GM12878 (cell line): Measurements from ENCODE around the gene TSLP. TPM values are rescaled to one million over a fixed set of nuclear protein-coding genes. Genes with fewer than 3 reads are reported as not detected.

Experiments
- ATAC-seq: fragments of 200-7000 bp; cut with Tn5 transposase; 3 replicates; pipeline ENCODE4 v1.9.1; 2020; ENCODE audit warnings: mild to moderate bottlenecking, moderate library complexity
- BruUV-seq: library from RNA; stranded (reverse); fragments of 400-500 nt; replicated peaks from 2 replicates; lab custom pipeline; 2021; lab: Mats Ljungman, UMichigan
- CTCF ChIA-PET: fragments of 300-600 bp; sonication (Branson Sonifier 250); formaldehyde crosslinking; extraction: SDS; loops from one replicate; lab custom pipeline; 2021; ENCODE audit warnings: inconsistent platforms; lab: Yijun Ruan, JAX
- POLR2A ChIA-PET: fragments of 350-600 bp; formaldehyde crosslinking; extraction: SDS; loops from one replicate; lab custom pipeline; 2021; ENCODE audit warnings: inconsistent platforms; lab: Charles Lee
- RAD21 ChIA-PET: fragments of 300-600 bp; sonication (Branson Sonifier 250); formaldehyde crosslinking; loops from one replicate; lab custom pipeline; 2023; ENCODE audit warnings: antibody characterized with exemption; ENCODE audit not compliant: unreplicated experiment; lab: Charles Lee
- SMC1A ChIA-PET: fragments of 300-600 bp; sonication (Branson Sonifier 250); formaldehyde crosslinking; loops from one replicate; lab custom pipeline; 2023; ENCODE audit not compliant: unreplicated experiment, uncharacterized antibody; lab: Charles Lee
- DNase-seq: peaks from one replicate; pipeline ENCODE4 v3.0.0-alpha.2; 2011; ENCODE audit warnings: low read depth, low spot score
- FAIRE-seq: peaks from 3 replicates; lab custom pipeline; 2011; peaks lifted over from hg19 to GRCh38; lab: Jason Lieb, UNC
- H2AFZ ChIP-seq: 2 replicates; pipeline ENCODE4 v1.6.0; 2011; ENCODE audit warnings: low read depth, low read length, control low read depth; ENCODE audit not compliant: control insufficient read depth
- H3K27ac ChIP-seq: 2 replicates; pipeline ENCODE4 v1.5.1; 2011; ENCODE audit warnings: control low read depth; ENCODE audit not compliant: control insufficient read depth, insufficient read depth
- H3K27me3 ChIP-seq, 2 experiments: replicated peaks in 1 of 2; 2 replicates each; pipeline versions ENCODE4 v1.6.0 to v1.6.1; 2011; ENCODE audit warnings: low read length in 1 of 2; ENCODE audit not compliant: control insufficient read depth in 2 of 2, insufficient read depth in 2 of 2
- H3K36me3 ChIP-seq, 2 experiments: 2 replicates each; pipeline ENCODE4 v1.5.1; 2011; ENCODE audit warnings: low read length in 1 of 2; ENCODE audit not compliant: control insufficient read depth in 2 of 2, insufficient read depth in 2 of 2
- H3K4me1 ChIP-seq: 2 replicates; pipeline ENCODE4 v1.6.1; 2011; ENCODE audit warnings: mild to moderate bottlenecking, low read length, moderate library complexity, mixed read lengths; ENCODE audit not compliant: control insufficient read depth, insufficient read depth
- H3K4me2 ChIP-seq: 2 replicates; pipeline ENCODE4 v1.6.0; 2011; ENCODE audit warnings: control low read depth; ENCODE audit not compliant: control insufficient read depth, insufficient read depth
- H3K4me3 ChIP-seq: fragments of 200-600 bp; sonication (generic); 2 replicates; pipeline ENCODE4 v1.5.1; 2016
- H3K79me2 ChIP-seq: 2 replicates; pipeline ENCODE4 v1.6.0; 2011; ENCODE audit warnings: low read length; ENCODE audit not compliant: control insufficient read depth, insufficient read depth
- H3K9ac ChIP-seq: 2 replicates; pipeline ENCODE4 v1.8.0; 2011; ENCODE audit warnings: low read length, control low read depth, mixed read lengths; ENCODE audit not compliant: control insufficient read depth, insufficient read depth
- H3K9me3 ChIP-seq: replicated peaks from 3 replicates; pipeline ENCODE4 v1.5.1; 2011; ENCODE audit warnings: mild to moderate bottlenecking, low read length; ENCODE audit not compliant: control insufficient read depth, insufficient read depth
- H4K20me1 ChIP-seq: 2 replicates; pipeline ENCODE4 v1.6.0; 2011; ENCODE audit not compliant: control insufficient read depth, insufficient read depth
- ATF7 ChIP-seq: fragments of 450-650 bp; IDR thresholded peaks from 2 replicates; pipeline ENCODE4 v1.6.1; 2016; ENCODE audit warnings: low read depth, mild to moderate bottlenecking
- BACH1 ChIP-seq: fragments of 450-650 bp; IDR thresholded peaks from 2 replicates; pipeline ENCODE4 v1.6.1; 2017; ENCODE audit warnings: mild to moderate bottlenecking, borderline replicate concordance
- CREB1 ChIP-seq: IDR thresholded peaks from 2 replicates; pipeline ENCODE4 v1.6.1; 2012; ENCODE audit warnings: low read depth, mild to moderate bottlenecking, inconsistent platforms
- GABPA ChIP-seq: IDR thresholded peaks from 2 replicates; pipeline ENCODE4 v1.6.1; 2014; ENCODE audit warnings: antibody characterized with exemption, low read depth, mild to moderate bottlenecking, inconsistent platforms
- HCFC1 ChIP-seq: fragments of 150-350 bp; IDR thresholded peaks from 2 replicates; pipeline ENCODE4 v1.6.1; 2014; ENCODE audit warnings: low read length
- JUND ChIP-seq: IDR thresholded peaks from 2 replicates; pipeline ENCODE4 v1.6.1; 2012; ENCODE audit warnings: low read depth, mild to moderate bottlenecking, low read length, improper control_type of control experiment, moderate library complexity
- NBN ChIP-seq: fragments of 450-650 bp; IDR thresholded peaks from 2 replicates; pipeline ENCODE4 v1.6.1; 2016
- NR2C2 ChIP-seq: IDR thresholded peaks from 2 replicates; pipeline ENCODE4 v1.6.1; 2011; ENCODE audit warnings: borderline replicate concordance, low read depth; ENCODE audit not compliant: control insufficient read depth, insufficient read length
- POU2F2 ChIP-seq: IDR thresholded peaks from 3 replicates; pipeline ENCODE4 v1.6.1; 2011; ENCODE audit warnings: low read depth, mild to moderate bottlenecking, low read length, borderline replicate concordance
- RBBP5 ChIP-seq: fragments of 200-600 bp; sonication (generic); conservative IDR thresholded peaks from 2 replicates; pipeline ENCODE4 v1.6.1; 2016
- RELA ChIP-seq: fragments of 450-650 bp; IDR thresholded peaks from 2 replicates; pipeline ENCODE4 v1.8.0; 2014; ENCODE audit warnings: borderline replicate concordance; ENCODE audit not compliant: partially characterized antibody
- SKIL ChIP-seq: fragments of 450-650 bp; IDR thresholded peaks from 2 replicates; pipeline ENCODE4 v1.6.1; 2017; ENCODE audit warnings: mild to moderate bottlenecking, low read depth, inconsistent platforms; ENCODE audit not compliant: poor library complexity, severe bottlenecking
- SREBF2 ChIP-seq: IDR thresholded peaks from 2 replicates; pipeline ENCODE4 v1.6.1; 2012; ENCODE audit warnings: mild to moderate bottlenecking, low read length
- ZNF274 ChIP-seq: IDR thresholded peaks from one replicate; pipeline ENCODE4 v1.8.0; 2011; ENCODE audit not compliant: insufficient read length, insufficient read depth
- WGBS: methylation state at CpG from one replicate; pipeline ENCODE4 v1.1.6; 2016; ENCODE audit warnings: low lambda C conversion rate; ENCODE audit not compliant: insufficient replicate concordance, insufficient coverage; ENCODE audit errors: missing lambda C conversion rate; 5-methylcytosine and 5-hydroxymethylcytosine counted together
- in situ Hi-C: fragments of 300-500 bp; cut with MboI; formaldehyde crosslinking; loops from 9 replicates; pipeline ENCODE4 v1.14.3; 2018; ENCODE audit warnings: mixed read lengths
- intact Hi-C: fragments of 100-400 bp; cut with micrococcal nuclease; formaldehyde crosslinking; loops from one replicate; pipeline ENCODE4 v1.14.2; 2022; ENCODE audit not compliant: unreplicated experiment
- polyA plus RNA-seq, 11 experiments: library from polyadenylated mRNA; depleted of rRNA in 4 of 11; unstranded in 6 of 11; stranded (reverse) in 5 of 11; fragments of >200 nt; fragmentation: Nextera tagmentation in 4 of 11; fragmentation: Illumina TruSeq in 1 of 11; extraction: Ambion mirVana in 4 of 11; extraction: Trizol in 1 of 11; gene quantifications; 1 replicate in 1 of 11; 2 replicates in 10 of 11; pipeline versions ENCODE4 v1.2.1 to v1.2.3, GENCODE V29; 2011 to 2016; ENCODE audit warnings: inconsistent platforms in 2 of 11, missing spikeins in 2 of 11, low read depth in 1 of 11
- total RNA-seq, 4 experiments: library from RNA; depleted of rRNA in 3 of 4; stranded (reverse); fragments of >200 nt in 3 of 4; fragmentation: Illumina TruSeq in 1 of 4; extraction: Trizol in 1 of 4; gene quantifications; 2 replicates each; pipeline versions ENCODE4 v1.2.1 to v1.2.3, GENCODE V29; 2013 to 2021

TSLP gene
- total and polyA plus RNA-seq, 10 of the 15 experiments (the other 5 are each of a cell fraction or from before 2014, with no cell fraction given) = 0.05 to 0.32 TPM; not detected in 8

GRCh38 chr5:111106320-111106948 is 34.9 kb downstream of the TSLP start:
- ATAC-seq (no peak), FAIRE-seq (no peak), DNase-seq (no peak)
- peaks cover 3 to 25% of the 10 kb centered on the region in 2 experiments for H3K36me3 ChIP-seq
- no peak overlapping the region for H3K9ac ChIP-seq
- H4K20me1 ChIP-seq = no peaks in the 10 kb centered on the region
- no peak overlapping the region for H3K4me3 ChIP-seq
- no peaks in the 10 kb centered on the region for H3K27me3 ChIP-seq
- no peaks in the 10 kb centered on the region for H3K79me2 ChIP-seq
- 76% methylated on average over 2 of the region's 2 CpGs for WGBS
- ChIA-PET RAD21 (interaction anchor here (1.9 kb wide), 1 partner anchor 12 kb away, joined by 5 read pairs; no protein-coding TSS in a partner anchor), POLR2A (no interaction called here), CTCF (interaction anchor here (2.3 kb wide), 1 partner anchor 15 kb away, joined by 5 read pairs; no protein-coding TSS in a partner anchor), SMC1A (interaction anchor here (0.6 to 1.0 kb wide), 2 partner anchors 12 to 321 kb away, joined by 3 read pairs; no protein-coding TSS in a partner anchor)
- H3K9me3 ChIP-seq = no peaks in the 10 kb centered on the region
- in situ Hi-C loops = no loop called here
- no peak overlapping the region for H3K27ac ChIP-seq
- no peak overlapping the region for H3K4me2 ChIP-seq
- no peak overlapping the region for H2AFZ ChIP-seq
- intact Hi-C loops = no loop called here
- TF ChIP-seq RBBP5 = no peak
- TF ChIP-seq POU2F2 = no peak
- TF ChIP-seq, all 136 proteins: peak for 0
- no peaks in the 10 kb centered on the region for H3K4me1 ChIP-seq
- no TSS peak for BruUV-seq

- ATAC-seq (no peak), DNase-seq (no peak), FAIRE-seq (no peak)
- ChIA-PET CTCF (interaction anchor here (1.0 kb wide), 1 partner anchor 11 kb away, joined by 3 read pairs; no protein-coding TSS in a partner anchor), RAD21 (interaction anchor here (1.9 kb wide), 1 partner anchor 11 kb away, joined by 5 read pairs; no protein-coding TSS in a partner anchor), SMC1A (interaction anchor here (0.7 kb wide), 1 partner anchor 275 kb away, joined by 3 read pairs; no protein-coding TSS in a partner anchor), POLR2A (no interaction called here)
- no peaks in the 10 kb centered on the region for H4K20me1 ChIP-seq
- H3K79me2 ChIP-seq = no peaks in the 10 kb centered on the region
- H2AFZ ChIP-seq = no peak overlapping the region
- no peak overlapping the region for H3K27ac ChIP-seq
- 100% methylated on average over 2 of the region's 2 CpGs for WGBS
- in situ Hi-C loops = no loop called here
- H3K4me2 ChIP-seq = no peak overlapping the region
- intact Hi-C loops = no loop called here
- no peak overlapping the region for H3K9ac ChIP-seq
- BruUV-seq = no TSS peak
- H3K4me3 ChIP-seq = no peak overlapping the region
- H3K36me3 ChIP-seq = peaks cover 3 to 26% of the 10 kb centered on the region in 2 experiments
- H3K4me1 ChIP-seq = no peaks in the 10 kb centered on the region
- no peaks in the 10 kb centered on the region for H3K9me3 ChIP-seq
- no peaks in the 10 kb centered on the region for H3K27me3 ChIP-seq
- TF ChIP-seq SREBF2 (no peak), SKIL (no peak), CREB1 (no peak), RELA (no peak), NR2C2 (no peak), GABPA (no peak), NBN (no peak), BACH1 (no peak), JUND (no peak), ZNF274 (no peak), POU2F2 (no peak), HCFC1 (no peak), ATF7 (no peak)
These were observed 35.9 kb downstream of the TSLP start for GRCh38 chr5:111107371-111107770.
